Measurements from ENCODE around the gene SLC17A1.

Gene SLC17A1

DNA sequence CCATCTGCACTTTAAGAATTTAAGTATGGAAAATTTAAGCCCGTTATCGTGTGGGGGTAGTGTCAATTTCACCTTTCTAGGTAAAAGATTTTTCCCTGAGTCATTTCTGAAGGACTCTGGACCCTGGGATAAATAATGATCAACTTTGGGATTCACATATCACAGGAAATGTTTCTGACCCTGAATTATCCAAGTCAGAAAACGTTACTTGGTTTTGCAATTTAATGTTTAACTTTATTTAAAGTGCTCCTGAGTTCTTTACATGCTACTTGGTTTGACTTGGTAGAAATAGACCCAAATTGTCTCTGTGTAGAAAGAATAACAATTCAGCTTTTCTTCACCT is 43.7 kb upstream of the SLC17A1 start:
- Histone ChIP-seq H3K79me2 (ENCODE audit: low read length) (no peaks in the 10 kb centered on the region), H3K27ac (ENCODE audit: low read length) (no peak overlapping the region), H3K9ac (ENCODE audit: low read length) (no peak overlapping the region), H3K27me3 (ENCODE audit: low read depth, low read length) (peaks cover 2% of the 10 kb centered on the region; the same call in 1 of the 2 replicates), H2AFZ (ENCODE audit: low read depth, low read length) (no peak overlapping the region), H3K4me3 (ENCODE audit: low read length) (no peak overlapping the region), H3K36me3 (replicated peaks; ENCODE audit: low read depth, low read length) (no peaks in the 10 kb centered on the region), H4K20me1 (ENCODE audit: insufficient read depth, low read length) (no peaks in the 10 kb centered on the region), H3K9me3 (ENCODE audit: insufficient read depth, low read length) (no peaks in the 10 kb centered on the region), H3K4me1 (ENCODE audit: low read length) (no peaks in the 10 kb centered on the region), H3K4me2 (ENCODE audit: low read length) (no peak overlapping the region)
- TF ChIP-seq EZH2phosphoT487 (IDR thresholded peaks at IDR 0.05; ENCODE audit: low read depth): no peak
- TF ChIP-seq, protein P1, sequence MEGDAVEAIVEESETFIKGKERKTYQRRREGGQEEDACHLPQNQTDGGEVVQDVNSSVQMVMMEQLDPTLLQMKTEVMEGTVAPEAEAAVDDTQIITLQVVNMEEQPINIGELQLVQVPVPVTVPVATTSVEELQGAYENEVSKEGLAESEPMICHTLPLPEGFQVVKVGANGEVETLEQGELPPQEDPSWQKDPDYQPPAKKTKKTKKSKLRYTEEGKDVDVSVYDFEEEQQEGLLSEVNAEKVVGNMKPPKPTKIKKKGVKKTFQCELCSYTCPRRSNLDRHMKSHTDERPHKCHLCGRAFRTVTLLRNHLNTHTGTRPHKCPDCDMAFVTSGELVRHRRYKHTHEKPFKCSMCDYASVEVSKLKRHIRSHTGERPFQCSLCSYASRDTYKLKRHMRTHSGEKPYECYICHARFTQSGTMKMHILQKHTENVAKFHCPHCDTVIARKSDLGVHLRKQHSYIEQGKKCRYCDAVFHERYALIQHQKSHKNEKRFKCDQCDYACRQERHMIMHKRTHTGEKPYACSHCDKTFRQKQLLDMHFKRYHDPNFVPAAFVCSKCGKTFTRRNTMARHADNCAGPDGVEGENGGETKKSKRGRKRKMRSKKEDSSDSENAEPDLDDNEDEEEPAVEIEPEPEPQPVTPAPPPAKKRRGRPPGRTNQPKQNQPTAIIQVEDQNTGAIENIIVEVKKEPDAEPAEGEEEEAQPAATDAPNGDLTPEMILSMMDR (IDR thresholded peaks at IDR 0.05; ENCODE audit: low read depth, low read length): no peak

DNA sequence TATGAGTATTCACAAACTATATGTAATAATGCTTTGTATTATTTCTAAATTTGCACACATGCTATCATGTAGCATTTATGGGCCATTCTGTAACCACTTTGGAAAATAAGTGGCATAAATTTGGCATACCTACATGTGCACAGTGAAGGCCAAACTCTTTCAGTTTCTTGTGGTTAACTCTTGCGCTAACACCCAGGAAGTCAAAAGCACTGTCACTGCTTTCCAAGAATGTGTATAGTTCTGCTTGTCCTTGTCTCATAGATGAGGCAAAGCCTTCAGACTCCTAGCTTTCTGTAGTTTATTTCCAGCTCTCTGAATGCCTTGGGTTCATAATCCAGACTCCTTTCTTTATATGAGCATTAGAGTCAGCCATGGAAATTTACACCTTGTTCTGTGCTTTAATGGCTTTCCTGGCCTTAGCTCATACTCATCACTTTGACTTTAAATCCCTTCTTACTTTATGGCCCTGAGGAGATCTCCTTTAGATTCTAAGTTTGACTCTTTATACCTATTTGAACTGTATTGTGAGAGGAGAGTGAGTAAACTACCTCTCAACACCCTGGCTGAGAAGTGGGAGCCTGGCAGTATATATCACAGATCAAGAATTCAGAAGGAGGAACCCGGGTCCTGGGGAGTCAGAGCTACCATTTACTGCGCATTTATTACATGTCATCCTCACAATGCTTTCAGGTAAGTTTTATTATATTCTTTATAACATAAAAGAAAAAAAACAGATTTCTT is 43.1 kb upstream of the SLC17A1 start:
- TF ChIP-seq EZH2phosphoT487 (IDR thresholded peaks at IDR 0.05; ENCODE audit: low read depth): no peak
- TF ChIP-seq, protein P1 (IDR thresholded peaks at IDR 0.05; ENCODE audit: low read depth, low read length): no peak
- Histone ChIP-seq H3K79me2 (ENCODE audit: low read length) (no peaks in the 10 kb centered on the region), H3K36me3 (replicated peaks; ENCODE audit: low read depth, low read length) (no peaks in the 10 kb centered on the region), H3K9ac (ENCODE audit: low read length) (no peak overlapping the region), H3K27ac (ENCODE audit: low read length) (no peak overlapping the region), H3K4me2 (ENCODE audit: low read length) (no peak overlapping the region), H3K4me1 (ENCODE audit: low read length) (no peaks in the 10 kb centered on the region), H2AFZ (ENCODE audit: low read depth, low read length) (no peak overlapping the region), H3K9me3 (ENCODE audit: insufficient read depth, low read length) (no peaks in the 10 kb centered on the region), H3K4me3 (ENCODE audit: low read length) (no peak overlapping the region), H3K27me3 (ENCODE audit: low read depth, low read length) (peaks cover 2% of the 10 kb centered on the region; the same call in 1 of the 2 replicates), H4K20me1 (ENCODE audit: insufficient read depth, low read length) (no peaks in the 10 kb centered on the region)

DNA sequence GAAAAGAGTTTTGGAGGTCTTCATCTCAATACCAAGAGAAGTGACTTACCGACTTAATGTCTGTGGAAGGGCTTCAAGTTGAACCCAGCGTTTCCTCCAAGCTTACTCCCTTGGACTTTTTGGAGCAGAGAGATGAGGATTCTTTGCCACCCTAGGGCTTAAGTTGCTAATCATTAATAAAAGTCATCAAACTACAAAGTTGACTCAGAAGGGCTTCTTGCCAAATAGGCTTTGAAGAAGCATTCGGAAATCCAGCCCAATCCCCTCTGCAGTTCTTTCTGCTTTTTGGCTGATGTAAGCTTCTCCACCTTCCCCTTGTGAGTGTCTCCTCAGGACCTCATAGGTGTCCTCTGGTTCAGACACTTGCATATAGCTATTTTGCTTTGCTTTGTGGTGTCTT is 42.3 kb upstream of the SLC17A1 start, which contains the start of gene SLC17A3:
Gene SLC17A3 (minus strand): TSS at position 126 of the 400 bp plus-strand sequence. CDS start 5,856 bp downstream, outside the sequence.
- Histone ChIP-seq H3K4me2 (ENCODE audit: low read length) (no peak within 1 kb of the TSS), H3K9me3 (ENCODE audit: insufficient read depth, low read length) (no peaks in the 10 kb centered on the region), H3K79me2 (ENCODE audit: low read length) (no peaks in the 10 kb centered on the region), H3K36me3 (replicated peaks; ENCODE audit: low read depth, low read length) (no peaks in the 10 kb centered on the region), H3K4me3 (ENCODE audit: low read length) (no peak within 1 kb of the TSS), H3K27me3 (ENCODE audit: low read depth, low read length) (peaks cover 2% of the 10 kb centered on the region; the same call in 1 of the 2 replicates), H3K4me1 (ENCODE audit: low read length) (no peaks in the 10 kb centered on the region), H4K20me1 (ENCODE audit: insufficient read depth, low read length) (no peaks in the 10 kb centered on the region), H2AFZ (ENCODE audit: low read depth, low read length) (no peak within 1 kb of the TSS), H3K27ac (ENCODE audit: low read length) (no peak within 1 kb of the TSS), H3K9ac (ENCODE audit: low read length) (no peak within 1 kb of the TSS)
- TF ChIP-seq EZH2phosphoT487 (IDR thresholded peaks at IDR 0.05; ENCODE audit: low read depth): no peak
- TF ChIP-seq, protein P1 (IDR thresholded peaks at IDR 0.05; ENCODE audit: low read depth, low read length): no peak

DNA sequence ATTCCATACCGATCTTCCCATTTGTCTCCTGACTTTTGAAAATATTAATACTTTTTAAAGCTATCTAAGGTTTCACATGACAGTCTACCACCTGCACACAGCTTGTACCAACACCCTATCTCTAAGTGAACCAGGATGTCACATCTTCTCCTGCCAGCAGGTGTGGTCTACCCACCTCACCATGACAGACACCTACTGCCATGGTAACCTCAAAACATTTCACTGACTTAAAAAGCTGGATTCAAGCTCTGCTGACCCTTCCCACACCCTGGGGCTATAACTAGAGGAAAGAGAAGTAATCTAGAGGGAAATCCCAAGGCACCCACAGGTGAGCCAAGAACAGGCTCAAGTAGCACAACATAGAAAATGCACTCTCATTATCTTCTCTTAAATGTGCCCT is 41.0 kb upstream of the SLC17A1 start:
- Histone ChIP-seq H3K4me3 (ENCODE audit: low read length) (no peak overlapping the region), H3K36me3 (replicated peaks; ENCODE audit: low read depth, low read length) (no peaks in the 10 kb centered on the region), H3K9me3 (ENCODE audit: insufficient read depth, low read length) (no peaks in the 10 kb centered on the region), H3K27me3 (ENCODE audit: low read depth, low read length) (peaks cover 2% of the 10 kb centered on the region; the same call in 1 of the 2 replicates), H2AFZ (ENCODE audit: low read depth, low read length) (no peak overlapping the region), H3K27ac (ENCODE audit: low read length) (no peak overlapping the region), H3K9ac (ENCODE audit: low read length) (no peak overlapping the region), H3K4me2 (ENCODE audit: low read length) (no peak overlapping the region), H3K79me2 (ENCODE audit: low read length) (no peaks in the 10 kb centered on the region), H3K4me1 (ENCODE audit: low read length) (no peaks in the 10 kb centered on the region), H4K20me1 (ENCODE audit: insufficient read depth, low read length) (no peaks in the 10 kb centered on the region)
- no peak for TF ChIP-seq EZH2phosphoT487 (IDR thresholded peaks at IDR 0.05; ENCODE audit: low read depth)
- TF ChIP-seq, protein P1 (IDR thresholded peaks at IDR 0.05; ENCODE audit: low read depth, low read length): no peak
